RWPE2 (cell line): ENCODE measurements around the gene COPS7A.

Experiments used
- ATAC-seq: fragments of 200-7000 bp; cut with Tn5 transposase; 3 replicates; pipeline ENCODE4 v1.9.1; 2021; ENCODE audit warnings: low read depth
- DNase-seq: peaks from one replicate; pipeline ENCODE4 v3.0.0-alpha.2; 2020; ENCODE audit warnings: low spot score
- H3K27ac ChIP-seq: fragments of 450-650 bp; 2 replicates; pipeline ENCODE4 v1.5.1; 2017; ENCODE audit warnings: mild to moderate bottlenecking; ENCODE audit not compliant: poor library complexity, severe bottlenecking
- H3K27me3 ChIP-seq: fragments of 250-450 bp; sonication (Bioruptor Pico); 2 replicates; pipeline ENCODE4 v1.5.1; 2021; ENCODE audit warnings: mild to moderate bottlenecking, moderate library complexity; ENCODE audit not compliant: insufficient read depth, poor library complexity, severe bottlenecking
- H3K36me3 ChIP-seq: fragments of 250-450 bp; sonication (Bioruptor Pico); 2 replicates; pipeline ENCODE4 v1.5.1; 2020; ENCODE audit warnings: low read depth, mild to moderate bottlenecking, moderate library complexity
- H3K4me1 ChIP-seq: fragments of 250-450 bp; sonication (Bioruptor Pico); 2 replicates; pipeline ENCODE4 v1.5.1; 2021; ENCODE audit warnings: mild to moderate bottlenecking, moderate library complexity; ENCODE audit not compliant: insufficient read depth, poor library complexity, severe bottlenecking
- H3K4me3 ChIP-seq: fragments of 250-450 bp; sonication (Bioruptor Pico); 2 replicates; pipeline ENCODE4 v1.5.1; 2021; ENCODE audit warnings: mild to moderate bottlenecking, moderate library complexity; ENCODE audit not compliant: severe bottlenecking
- H3K9me3 ChIP-seq: fragments of 250-450 bp; sonication (Bioruptor Pico); 2 replicates; pipeline ENCODE4 v1.5.1; 2021; ENCODE audit warnings: mild to moderate bottlenecking, moderate library complexity; ENCODE audit not compliant: severe bottlenecking
- TF ChIP-seq, protein P1 (sequence below): fragments of 450-650 bp; IDR thresholded peaks from one replicate; pipeline ENCODE4 v1.5.1; 2017; ENCODE audit warnings: mild to moderate bottlenecking, moderate library complexity; ENCODE audit not compliant: poor library complexity, severe bottlenecking

The COPS7A gene

DNA sequence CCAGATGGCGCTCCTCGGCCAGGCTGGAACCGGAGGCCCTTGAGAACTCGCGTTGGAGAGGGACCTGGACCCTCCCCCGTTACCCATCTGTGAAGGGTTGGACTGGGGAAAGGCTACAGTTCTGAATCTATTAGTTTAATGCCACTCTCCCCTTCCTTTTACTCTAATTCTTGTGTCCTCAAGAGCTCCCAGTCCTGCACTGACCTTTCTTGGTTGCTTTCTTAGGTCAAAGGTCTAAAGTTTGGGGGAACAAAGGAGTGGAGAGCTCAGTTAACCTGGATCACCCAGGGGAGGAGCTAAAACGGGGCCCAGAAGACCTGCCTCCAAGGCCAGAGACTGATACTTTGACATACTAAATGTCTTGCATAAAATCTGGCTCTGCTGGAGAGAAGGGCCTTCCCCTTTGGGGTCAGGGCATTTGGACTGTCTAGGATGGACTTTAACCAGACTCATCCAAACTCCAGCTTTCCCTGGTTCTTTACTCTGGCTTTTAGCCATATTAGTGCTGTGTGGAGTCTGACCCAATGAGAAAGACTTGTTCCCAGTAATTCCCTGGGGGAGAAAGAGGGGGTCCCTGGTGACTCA lies 30.0 kb downstream of the COPS7A start:
- Histone ChIP-seq H3K4me3 (no peak overlapping the region), H3K9me3 (no peaks in the 10 kb centered on the region), H3K36me3 (peaks cover 29% of the 10 kb centered on the region), H3K27ac (peak overlapping the region; percentile 77), H3K4me1 (no peaks in the 10 kb centered on the region), H3K27me3 (no peaks in the 10 kb centered on the region)
- TF ChIP-seq, protein P1, sequence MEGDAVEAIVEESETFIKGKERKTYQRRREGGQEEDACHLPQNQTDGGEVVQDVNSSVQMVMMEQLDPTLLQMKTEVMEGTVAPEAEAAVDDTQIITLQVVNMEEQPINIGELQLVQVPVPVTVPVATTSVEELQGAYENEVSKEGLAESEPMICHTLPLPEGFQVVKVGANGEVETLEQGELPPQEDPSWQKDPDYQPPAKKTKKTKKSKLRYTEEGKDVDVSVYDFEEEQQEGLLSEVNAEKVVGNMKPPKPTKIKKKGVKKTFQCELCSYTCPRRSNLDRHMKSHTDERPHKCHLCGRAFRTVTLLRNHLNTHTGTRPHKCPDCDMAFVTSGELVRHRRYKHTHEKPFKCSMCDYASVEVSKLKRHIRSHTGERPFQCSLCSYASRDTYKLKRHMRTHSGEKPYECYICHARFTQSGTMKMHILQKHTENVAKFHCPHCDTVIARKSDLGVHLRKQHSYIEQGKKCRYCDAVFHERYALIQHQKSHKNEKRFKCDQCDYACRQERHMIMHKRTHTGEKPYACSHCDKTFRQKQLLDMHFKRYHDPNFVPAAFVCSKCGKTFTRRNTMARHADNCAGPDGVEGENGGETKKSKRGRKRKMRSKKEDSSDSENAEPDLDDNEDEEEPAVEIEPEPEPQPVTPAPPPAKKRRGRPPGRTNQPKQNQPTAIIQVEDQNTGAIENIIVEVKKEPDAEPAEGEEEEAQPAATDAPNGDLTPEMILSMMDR: peak; percentile 85
- DNase-seq: no peak
- ATAC-seq: no peak

GRCh38 chr12:6754411-6754810 lies 30.6 kb downstream of the COPS7A start:
- Histone ChIP-seq H3K27ac (no peak overlapping the region), H3K27me3 (no peaks in the 10 kb centered on the region), H3K36me3 (peaks cover 23% of the 10 kb centered on the region), H3K4me1 (no peaks in the 10 kb centered on the region), H3K4me3 (no peak overlapping the region), H3K9me3 (no peaks in the 10 kb centered on the region)
- ATAC-seq: no peak
- no peak for DNase-seq
- TF ChIP-seq, protein P1: no peak

DNA sequence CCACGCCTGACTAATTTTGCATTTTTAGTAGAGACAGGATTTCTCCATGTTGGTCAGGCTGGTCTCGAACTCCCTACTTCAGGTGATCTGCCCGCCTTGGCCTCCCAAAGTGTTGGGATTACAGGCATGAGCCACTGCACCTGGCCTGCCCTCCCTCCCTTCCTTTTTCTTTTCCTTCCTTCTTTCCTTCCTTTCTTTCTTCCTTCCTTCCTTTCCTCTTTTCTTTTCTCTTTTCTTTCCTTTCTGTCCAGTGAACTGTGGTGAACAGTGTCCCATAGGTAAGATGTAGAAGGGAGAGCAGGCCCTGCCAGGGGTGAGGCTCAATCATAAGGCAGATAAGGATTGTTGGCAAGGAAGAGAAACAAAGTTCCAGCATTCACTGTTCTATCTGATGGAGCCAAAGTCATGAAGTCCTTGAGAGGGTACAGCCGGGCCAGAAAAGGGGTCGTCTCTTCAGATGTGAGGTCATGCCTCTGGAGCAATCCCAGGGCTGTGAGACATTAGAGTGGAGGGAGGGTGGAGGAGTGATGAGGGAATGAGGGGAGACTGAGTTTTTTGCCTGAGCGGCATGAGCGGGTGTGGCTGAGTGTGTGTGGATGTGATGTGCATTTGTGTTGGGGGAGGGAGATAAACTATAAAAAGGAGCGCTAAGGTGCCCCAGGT lies 33.3 kb downstream of the COPS7A start:
- Histone ChIP-seq H3K27ac (no peak overlapping the region), H3K4me3 (no peak overlapping the region), H3K36me3 (no peaks in the 10 kb centered on the region), H3K4me1 (no peaks in the 10 kb centered on the region), H3K9me3 (no peaks in the 10 kb centered on the region), H3K27me3 (no peaks in the 10 kb centered on the region)
- TF ChIP-seq, protein P1: no peak
- no peak for ATAC-seq
- DNase-seq: no peak

DNA sequence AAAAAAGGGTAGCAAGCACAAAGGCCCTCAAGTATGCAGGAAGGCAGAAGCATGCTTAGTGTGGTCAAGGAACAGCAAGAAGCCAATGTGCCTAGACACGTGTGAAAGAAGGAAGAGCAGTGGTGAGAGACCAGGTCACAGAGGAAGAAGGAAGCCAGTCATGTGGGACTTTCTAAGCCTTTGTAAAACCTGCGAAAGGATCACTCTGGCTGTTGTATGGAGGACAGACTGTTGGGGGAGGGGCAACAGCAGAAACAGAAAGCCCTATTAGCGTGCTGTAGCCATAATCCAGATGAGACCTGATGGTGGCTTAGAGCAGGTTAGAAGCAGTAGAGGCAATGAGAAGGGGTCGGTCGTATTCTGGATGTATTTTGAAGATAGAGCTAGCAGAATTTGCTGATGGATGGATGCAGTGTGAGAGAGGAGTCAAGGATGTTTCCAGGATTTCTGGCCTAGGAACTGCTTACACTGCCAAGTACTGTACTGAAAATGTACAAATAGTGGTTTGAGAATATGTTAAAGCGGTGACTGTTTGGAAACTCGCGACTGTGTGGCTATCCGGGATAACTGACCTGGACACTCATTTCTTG lies 34.8 kb downstream of the COPS7A start:
- Histone ChIP-seq H3K27ac (no peak overlapping the region), H3K4me3 (no peak overlapping the region), H3K36me3 (no peaks in the 10 kb centered on the region), H3K9me3 (no peaks in the 10 kb centered on the region), H3K27me3 (no peaks in the 10 kb centered on the region), H3K4me1 (peaks cover 2% of the 10 kb centered on the region)
- TF ChIP-seq, protein P1: no peak
- DNase-seq: no peak
- ATAC-seq: no peak

DNA sequence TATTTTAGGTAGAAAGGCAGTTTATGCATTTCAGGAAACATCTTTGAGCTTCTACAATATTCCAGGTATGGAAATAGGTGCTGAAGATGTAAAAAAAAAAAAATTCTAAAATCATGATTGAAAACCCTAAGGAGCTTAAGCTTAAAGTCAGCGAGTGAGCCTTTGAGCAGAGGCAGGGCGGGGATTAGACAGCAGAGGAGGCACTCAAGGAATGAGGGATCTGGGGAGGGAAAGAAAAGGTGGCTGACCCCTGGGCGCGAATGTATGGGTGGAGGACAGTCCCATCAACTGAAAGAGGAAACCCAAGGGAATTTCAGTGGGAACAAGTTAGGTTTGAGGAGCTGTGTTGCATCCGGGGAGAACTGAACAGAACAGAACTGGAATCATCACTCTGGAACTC lies 35.9 kb downstream of the COPS7A start:
- Histone ChIP-seq H3K4me3 (no peak overlapping the region), H3K4me1 (peaks cover 9% of the 10 kb centered on the region), H3K9me3 (no peaks in the 10 kb centered on the region), H3K36me3 (no peaks in the 10 kb centered on the region), H3K27me3 (no peaks in the 10 kb centered on the region), H3K27ac (no peak overlapping the region)
- TF ChIP-seq, protein P1: no peak
- ATAC-seq: no peak
- no peak for DNase-seq
